Activated CD4-positive, alpha-beta T cell treated with anti-CD3 and anti-CD28 coated beads for 36 hours (primary cell): ENCODE measurements around the gene ZNF600. TPM values are rescaled to one million over a fixed set of nuclear protein-coding genes. Genes with fewer than 3 reads are reported as not detected.
"Not testable (repeated sequence)": the region's sequence is repeated elsewhere in the genome, so short reads cannot be mapped to it uniquely, and the experiment has no call there.

Experiments used
- ATAC-seq: fragments of 200-7000 bp; cut with Tn5 transposase; one replicate; pipeline ENCODE4 v1.10.0; 2021; ENCODE audit warnings: mild to moderate bottlenecking, moderate library complexity
- CTCF ChIA-PET: fragments of 350-600 bp; sonication (Branson Sonifier 250); formaldehyde crosslinking; loops from one replicate; lab custom pipeline; 2021; ENCODE audit warnings: antibody characterized with exemption; lab: Charles Lee
- POLR2A ChIA-PET: fragments of 350-600 bp; sonication (Branson Sonifier 250); formaldehyde crosslinking; loops from one replicate; lab custom pipeline; 2021; ENCODE audit warnings: antibody characterized with exemption, inconsistent platforms; lab: Charles Lee
- DNase-seq: peaks from one replicate; pipeline ENCODE4 v3.0.0-alpha.2; 2020
- H3K27ac Mint-ChIP-seq: one replicate; pipeline ENCODE4 v1.8.0; 2021; ENCODE audit warnings: mixed read lengths
- H3K27me3 Mint-ChIP-seq: one replicate; pipeline ENCODE4 v1.8.0; 2021; ENCODE audit warnings: mixed read lengths
- H3K36me3 Mint-ChIP-seq: one replicate; pipeline ENCODE4 v1.8.0; 2021; ENCODE audit warnings: low read depth, mixed read lengths
- H3K4me1 Mint-ChIP-seq: one replicate; pipeline ENCODE4 v1.8.0; 2021; ENCODE audit warnings: mixed read lengths
- H3K4me3 Mint-ChIP-seq: one replicate; pipeline ENCODE4 v1.8.0; 2021; ENCODE audit warnings: mild to moderate bottlenecking, moderate library complexity, mixed read lengths
- H3K9me3 Mint-ChIP-seq: one replicate; pipeline ENCODE4 v1.8.0; 2021; ENCODE audit warnings: low read depth, mixed read lengths
- intact Hi-C, 2 experiments: fragments of 100-400 bp; cut with DNase I in 1 of 2; cut with micrococcal nuclease in 1 of 2; formaldehyde crosslinking; loops; one replicate each; pipeline versions ENCODE4 v1.14.2 to v1.15.1; 2022 to 2024; cut with DNase I, micrococcal nuclease
- total RNA-seq, 2 experiments: library from RNA; stranded (reverse); gene quantifications; one replicate each; pipeline ENCODE4 v1.2.3, GENCODE V29; 2021

The ZNF600 gene
- total RNA-seq = 10 to 100 TPM; 10.6 to 14.3 TPM

- DNase-seq (peak; percentile 83), ATAC-seq (peak; percentile 99)
- POLR2A ChIA-PET, CTCF ChIA-PET, H3K27me3 Mint-ChIP-seq: not testable (repeated sequence)
- Mint-ChIP-seq H3K27ac (peak within 1 kb of the TSS; percentile 84), H3K4me3 (peak within 1 kb of the TSS; percentile 87), H3K4me1 (peaks cover 23% of the 10 kb centered on the region), H3K36me3 (peaks cover 30% of the 10 kb centered on the region), H3K9me3 (peaks cover 18% of the 10 kb centered on the region)
- intact Hi-C loops = loop anchor here in 1 of 2 experiments (1.0 to 5.0 kb wide), 5 partner anchors 34 to 176 kb away; partner anchors contain the start of genes ZNF28, ZNF468, ZNF611 and ZNF816
Measured at GRCh38 chr19:52786464-52787354, at the start of gene ZNF600. ZNF600 (minus strand) TSS chr19:52786791; CDS start chr19:52778888, 7,903 bp downstream.

GRCh38 chr19:52834289-52834688 is 47.7 kb upstream of the ZNF600 start:
- H3K27ac Mint-ChIP-seq, intact Hi-C loops, H3K27me3 Mint-ChIP-seq, ATAC-seq, POLR2A ChIA-PET, DNase-seq, H3K4me1 Mint-ChIP-seq, H3K4me3 Mint-ChIP-seq, CTCF ChIA-PET: not testable (repeated sequence)
- Mint-ChIP-seq H3K36me3 (peaks cover 53% of the 10 kb centered on the region), H3K9me3 (peaks cover 48% of the 10 kb centered on the region)

- H3K4me1 Mint-ChIP-seq, H3K27ac Mint-ChIP-seq, H3K27me3 Mint-ChIP-seq, POLR2A ChIA-PET, H3K4me3 Mint-ChIP-seq, CTCF ChIA-PET, DNase-seq, intact Hi-C loops, ATAC-seq: not testable (repeated sequence)
- Mint-ChIP-seq H3K9me3 (peaks cover 44% of the 10 kb centered on the region), H3K36me3 (peaks cover 46% of the 10 kb centered on the region)
Measured at GRCh38 chr19:52833541-52833940, 47.0 kb upstream of the ZNF600 start.

GRCh38 chr19:52829866-52830265 is 43.3 kb upstream of the ZNF600 start:
- H3K4me3 Mint-ChIP-seq, H3K27me3 Mint-ChIP-seq, ATAC-seq, POLR2A ChIA-PET, H3K4me1 Mint-ChIP-seq, CTCF ChIA-PET, DNase-seq, intact Hi-C loops, H3K27ac Mint-ChIP-seq: not testable (repeated sequence)
- peaks cover 17% of the 10 kb centered on the region for H3K9me3 Mint-ChIP-seq
- H3K36me3 Mint-ChIP-seq = peaks cover 18% of the 10 kb centered on the region

GRCh38 chr19:52825765-52826164 is 39.2 kb upstream of the ZNF600 start:
- intact Hi-C loops = no loop called here
- Mint-ChIP-seq H3K9me3 (peaks cover 6% of the 10 kb centered on the region), H3K4me3 (no peak overlapping the region), H3K27me3 (no peaks in the 10 kb centered on the region), H3K4me1 (peaks cover 4% of the 10 kb centered on the region), H3K36me3 (peaks cover 5% of the 10 kb centered on the region), H3K27ac (no peak overlapping the region)
- ChIA-PET POLR2A (no interaction called here), CTCF (no interaction called here)
- DNase-seq = no peak
- no peak for ATAC-seq

- intact Hi-C loops = no loop called here
- Mint-ChIP-seq H3K9me3 (peaks cover 4% of the 10 kb centered on the region), H3K27ac (no peak overlapping the region), H3K27me3 (no peaks in the 10 kb centered on the region), H3K4me1 (peaks cover 9% of the 10 kb centered on the region), H3K4me3 (no peak overlapping the region), H3K36me3 (peaks cover 15% of the 10 kb centered on the region)
- ChIA-PET POLR2A (no interaction called here), CTCF (interaction anchor here (0.6 kb wide), 1 partner anchor 330 kb away, joined by 4 read pairs; no protein-coding TSS in a partner anchor)
- ATAC-seq (no peak), DNase-seq (no peak)
Measured at GRCh38 chr19:52823676-52824075, 37.1 kb upstream of the ZNF600 start.

- peak; percentile 100 for ATAC-seq
- H3K27ac Mint-ChIP-seq = peak within 1 kb of the TSS; percentile 87
- H3K27me3 Mint-ChIP-seq, CTCF ChIA-PET, H3K9me3 Mint-ChIP-seq, H3K4me1 Mint-ChIP-seq: not testable (repeated sequence)
- intact Hi-C loops = loop anchor here in 1 of 2 experiments (1.0 to 2.0 kb wide), 4 partner anchors 34 to 142 kb away; partner anchors contain the start of gene ZNF600
- peak within 1 kb of the TSS; percentile 80 for H3K4me3 Mint-ChIP-seq
- POLR2A ChIA-PET = interaction anchor here (0.5 kb wide), 1 partner anchor 34 kb away, joined by 4 read pairs; no protein-coding TSS in a partner anchor
- peaks cover 33% of the 10 kb centered on the region for H3K36me3 Mint-ChIP-seq
- DNase-seq = peak; percentile 81
Measured at GRCh38 chr19:52821204-52821960, 34.8 kb upstream of the ZNF600 start, which contains the start of gene ZNF28. ZNF28 (minus strand) TSS chr19:52821633; CDS start chr19:52817958, 3,675 bp downstream.

GRCh38 chr19:52820472-52821203 is 34.0 kb upstream of the ZNF600 start:
- H3K27me3 Mint-ChIP-seq, POLR2A ChIA-PET, CTCF ChIA-PET, H3K4me1 Mint-ChIP-seq, H3K9me3 Mint-ChIP-seq: not testable (repeated sequence)
- Mint-ChIP-seq H3K27ac (peak overlapping the region; percentile 87), H3K36me3 (peaks cover 40% of the 10 kb centered on the region), H3K4me3 (peak overlapping the region; percentile 80)
- intact Hi-C loops = loop anchor here in 1 of 2 experiments (1.0 to 2.0 kb wide), 4 partner anchors 34 to 143 kb away; partner anchors contain the start of gene ZNF600
- peak; percentile 44 for ATAC-seq
- peak; percentile 46 for DNase-seq

GRCh38 chr19:52809801-52810200 is 23.2 kb upstream of the ZNF600 start:
- Mint-ChIP-seq H3K9me3 (peaks cover 36% of the 10 kb centered on the region), H3K4me3 (no peak overlapping the region), H3K27ac (no peak overlapping the region), H3K4me1 (no peaks in the 10 kb centered on the region), H3K36me3 (peaks cover 69% of the 10 kb centered on the region), H3K27me3 (no peaks in the 10 kb centered on the region)
- DNase-seq (no peak), ATAC-seq (no peak)
- POLR2A ChIA-PET = no interaction called here
- intact Hi-C loops = no loop called here
- CTCF ChIA-PET = interaction anchor here (0.6 kb wide), 1 partner anchor 23 kb away, joined by 3 read pairs; no protein-coding TSS in a partner anchor

GRCh38 chr19:52799950-52800640 is 13.5 kb upstream of the ZNF600 start:
- H3K4me3 Mint-ChIP-seq, H3K27me3 Mint-ChIP-seq, CTCF ChIA-PET, ATAC-seq, intact Hi-C loops, POLR2A ChIA-PET, DNase-seq, H3K4me1 Mint-ChIP-seq, H3K27ac Mint-ChIP-seq: not testable (repeated sequence)
- peaks cover 61% of the 10 kb centered on the region for H3K9me3 Mint-ChIP-seq
- H3K36me3 Mint-ChIP-seq = peaks cover 89% of the 10 kb centered on the region
